ENCODE results near the gene TIMM10. TPM values are rescaled to one million over a fixed set of nuclear protein-coding genes. Genes with fewer than 3 reads are reported as not detected.
"Not testable (repeated sequence)": the region's sequence is repeated elsewhere in the genome, so short reads cannot be mapped to it uniquely, and the experiment has no call there.

The TIMM10 gene
- total RNA-seq, 2 experiments from 2014 or later: 131 to 134 TPM

GRCh38 chr11:57539342-57539741 lies 8.8 kb upstream of the TIMM10 start:
- H3K36me3 Mint-ChIP-seq: peaks cover 5% of the 10 kb centered on the region
- no peaks in the 10 kb centered on the region for H3K27me3 Mint-ChIP-seq
- intact Hi-C loops (cut with micrococcal nuclease): no loop called here
- no peaks in the 10 kb centered on the region for H3K9me3 Mint-ChIP-seq
- H3K27ac Mint-ChIP-seq: no peak overlapping the region
- CTCF ChIA-PET: interaction anchor here (0.8 to 1.2 kb wide), 2 partner anchors 12 to 46 kb away, joined by 3 to 6 read pairs; no protein-coding TSS in a partner anchor
- no peak for DNase-seq
- no peak overlapping the region for H3K4me3 Mint-ChIP-seq
- no peaks in the 10 kb centered on the region for H3K4me1 Mint-ChIP-seq (ENCODE audit: low read depth)
- POLR2A ChIA-PET: interaction anchor here (0.7 kb wide), 1 partner anchor 170 kb away, joined by 3 read pairs; no protein-coding TSS in a partner anchor

GRCh38 chr11:57536947-57537619 lies 6.5 kb upstream of the TIMM10 start, which contains the start of gene SMTNL1:
Gene SMTNL1, plus strand, starts transcription at chr11:57537595. Its CDS starts 5,048 bp downstream, at chr11:57542643.
- H3K4me3 Mint-ChIP-seq: no peak within 1 kb of the TSS
- ChIA-PET POLR2A (no interaction called here), CTCF (interaction anchor here (1.9 kb wide), 1 partner anchor 44 kb away, joined by 6 read pairs; no protein-coding TSS in a partner anchor)
- intact Hi-C loops (cut with micrococcal nuclease): no loop called here
- H3K36me3 Mint-ChIP-seq: peaks cover 7% of the 10 kb centered on the region
- no peak within 1 kb of the TSS for H3K27ac Mint-ChIP-seq
- DNase-seq: no peak
- peaks cover under 1% of the 10 kb centered on the region for H3K4me1 Mint-ChIP-seq (ENCODE audit: low read depth)
- H3K27me3 Mint-ChIP-seq: no peaks in the 10 kb centered on the region
- H3K9me3 Mint-ChIP-seq: no peaks in the 10 kb centered on the region

GRCh38 chr11:57534449-57534848 lies 3.9 kb upstream of the TIMM10 start:
- H3K36me3 Mint-ChIP-seq; H3K27me3 Mint-ChIP-seq; DNase-seq; intact Hi-C loops (cut with micrococcal nuclease); H3K27ac Mint-ChIP-seq; POLR2A ChIA-PET; H3K4me3 Mint-ChIP-seq; H3K9me3 Mint-ChIP-seq: not testable (repeated sequence)
- CTCF ChIA-PET: interaction anchor here (1.0 to 1.7 kb wide), 2 partner anchors 41 to 267 kb away, joined by 3 to 12 read pairs; no protein-coding TSS in a partner anchor
- H3K4me1 Mint-ChIP-seq (ENCODE audit: low read depth): peaks cover 17% of the 10 kb centered on the region

GRCh38 chr11:57530215-57530595 lies 349 bp downstream of the TIMM10 start:
- Mint-ChIP-seq H3K27ac (peak overlapping the region; percentile 80), H3K4me3 (peak overlapping the region; percentile 93), H3K9me3 (no peaks in the 10 kb centered on the region), H3K36me3 (peaks cover 13% of the 10 kb centered on the region), H3K27me3 (no peaks in the 10 kb centered on the region), H3K4me1 (ENCODE audit: low read depth) (peaks cover 35% of the 10 kb centered on the region)
- no peak for DNase-seq
- intact Hi-C loops (cut with micrococcal nuclease): loop anchor here (1.0 kb wide), 11 partner anchors 36 to 1049 kb away; partner anchors contain the start of genes CLP1, MED19, TMX2 and ZFP91
- ChIA-PET POLR2A (interaction anchor here (0.9 to 1.0 kb wide), 3 partner anchors 37 to 109 kb away, joined by 3 to 6 read pairs (median 4); no protein-coding TSS in a partner anchor), CTCF (interaction anchor here (0.6 to 20.2 kb wide), 6 partner anchors 14 to 270 kb away, joined by 3 to 562 read pairs (median 60); partner anchors contain the start of genes SLC43A1 and UBE2L6)

- Mint-ChIP-seq H3K4me1 (ENCODE audit: low read depth) (peaks cover 35% of the 10 kb centered on the region), H3K27me3 (no peaks in the 10 kb centered on the region), H3K36me3 (peaks cover 17% of the 10 kb centered on the region), H3K9me3 (no peaks in the 10 kb centered on the region), H3K27ac (no peak overlapping the region), H3K4me3 (no peak overlapping the region)
- DNase-seq: no peak
- CTCF ChIA-PET: interaction anchor here (0.6 to 20.2 kb wide), 12 partner anchors 13 to 185 kb away, joined by 3 to 562 read pairs (median 6); partner anchors contain the start of genes RTN4RL2, SLC43A1 and UBE2L6
- intact Hi-C loops (cut with micrococcal nuclease): loop anchor here (5.0 kb wide), 1 partner anchor 182 kb away; no protein-coding TSS in a partner anchor
- POLR2A ChIA-PET: interaction anchor here (0.7 to 0.9 kb wide), 3 partner anchors 13 to 110 kb away, joined by 3 read pairs; partner anchors contain the start of gene SLC43A1
Measured at GRCh38 chr11:57529012-57529411, 1.5 kb downstream of the TIMM10 start.

GRCh38 chr11:57527056-57527631 lies 3.4 kb downstream of the TIMM10 start:
- peak; percentile 82 for DNase-seq
- H3K36me3 Mint-ChIP-seq: peaks cover 15% of the 10 kb centered on the region
- H3K4me1 Mint-ChIP-seq (ENCODE audit: low read depth): peaks cover 35% of the 10 kb centered on the region
- no peak overlapping the region for H3K4me3 Mint-ChIP-seq
- CTCF ChIA-PET: interaction anchor here (0.5 to 20.2 kb wide), 39 partner anchors 11 to 194 kb away, joined by 3 to 562 read pairs (median 4); partner anchors contain the start of genes CLP1, P2RX3, RTN4RL2 and SLC43A1
- POLR2A ChIA-PET: interaction anchor here (1.2 to 2.6 kb wide), 4 partner anchors 11 to 36 kb away, joined by 4 to 9 read pairs (median 6); partner anchors contain the start of gene SLC43A1
- H3K27me3 Mint-ChIP-seq: no peaks in the 10 kb centered on the region
- H3K9me3 Mint-ChIP-seq: no peaks in the 10 kb centered on the region
- peak overlapping the region; percentile 31 for H3K27ac Mint-ChIP-seq
- intact Hi-C loops (cut with micrococcal nuclease): loop anchor here (1.0 to 5.0 kb wide), 4 partner anchors 12 to 180 kb away; partner anchors contain the start of gene SLC43A1

GRCh38 chr11:57523419-57523818 lies 7.1 kb downstream of the TIMM10 start:
- intact Hi-C loops (cut with micrococcal nuclease): no loop called here
- Mint-ChIP-seq H3K27ac (no peak overlapping the region), H3K36me3 (peaks cover 11% of the 10 kb centered on the region), H3K27me3 (no peaks in the 10 kb centered on the region), H3K4me3 (no peak overlapping the region), H3K9me3 (no peaks in the 10 kb centered on the region), H3K4me1 (ENCODE audit: low read depth) (peaks cover 11% of the 10 kb centered on the region)
- no peak for DNase-seq
- CTCF ChIA-PET: interaction anchor here (1.5 to 20.2 kb wide), 3 partner anchors 26 to 118 kb away, joined by 6 to 562 read pairs (median 15); no protein-coding TSS in a partner anchor
- POLR2A ChIA-PET: no interaction called here

GRCh38 chr11:57521116-57521515 lies 9.4 kb downstream of the TIMM10 start:
- peaks cover 4% of the 10 kb centered on the region for H3K36me3 Mint-ChIP-seq
- H3K4me3 Mint-ChIP-seq: no peak overlapping the region
- ChIA-PET POLR2A (interaction anchor here (0.7 kb wide), 1 partner anchor 79 kb away, joined by 3 read pairs; no protein-coding TSS in a partner anchor), CTCF (interaction anchor here (1.0 to 20.2 kb wide), 2 partner anchors 23 to 46 kb away, joined by 3 to 562 read pairs; partner anchors contain the start of gene UBE2L6)
- intact Hi-C loops (cut with micrococcal nuclease): no loop called here
- H3K9me3 Mint-ChIP-seq: no peaks in the 10 kb centered on the region
- no peak overlapping the region for H3K27ac Mint-ChIP-seq
- no peaks in the 10 kb centered on the region for H3K27me3 Mint-ChIP-seq
- peaks cover 2% of the 10 kb centered on the region for H3K4me1 Mint-ChIP-seq (ENCODE audit: low read depth)
- no peak for DNase-seq

- Mint-ChIP-seq H3K4me3 (peak overlapping the region; percentile 96), H3K9me3 (no peaks in the 10 kb centered on the region), H3K36me3 (peaks cover 5% of the 10 kb centered on the region), H3K4me1 (ENCODE audit: low read depth) (peaks cover 29% of the 10 kb centered on the region), H3K27me3 (no peaks in the 10 kb centered on the region), H3K27ac (peak overlapping the region; percentile 58)
- ChIA-PET POLR2A (interaction anchor here (0.6 to 3.1 kb wide), 6 partner anchors 11 to 181 kb away, joined by 3 to 13 read pairs (median 6); no protein-coding TSS in a partner anchor), CTCF (interaction anchor here (1.3 to 20.2 kb wide), 5 partner anchors 12 to 170 kb away, joined by 3 to 562 read pairs (median 54); partner anchors contain the start of genes RTN4RL2, TIMM10 and UBE2L6)
- no peak for DNase-seq
- intact Hi-C loops (cut with micrococcal nuclease): no loop called here
Measured at GRCh38 chr11:57516061-57516443, 14.5 kb downstream of the TIMM10 start.

- Mint-ChIP-seq H3K4me1 (ENCODE audit: low read depth) (peaks cover 29% of the 10 kb centered on the region), H3K36me3 (peaks cover 5% of the 10 kb centered on the region), H3K27me3 (no peaks in the 10 kb centered on the region), H3K9me3 (no peaks in the 10 kb centered on the region), H3K27ac (peak within 1 kb of the TSS; percentile 79), H3K4me3 (peak within 1 kb of the TSS; percentile 96)
- intact Hi-C loops (cut with micrococcal nuclease): loop anchor here (1.0 to 2.0 kb wide), 2 partner anchors 12 to 57 kb away; no protein-coding TSS in a partner anchor
- ChIA-PET POLR2A (interaction anchor here (0.6 to 3.1 kb wide), 7 partner anchors 11 to 180 kb away, joined by 3 to 13 read pairs (median 3); no protein-coding TSS in a partner anchor), CTCF (interaction anchor here (0.8 to 20.2 kb wide), 9 partner anchors 9 to 170 kb away, joined by 3 to 562 read pairs (median 5); partner anchors contain the start of genes RTN4RL2, TIMM10 and UBE2L6)
- DNase-seq: peak; percentile 60
Measured at GRCh38 chr11:57515332-57516060, 15.1 kb downstream of the TIMM10 start, which contains the start of gene SLC43A1. Gene SLC43A1, minus strand, starts transcription at chr11:57515702. Its CDS starts 1,591 bp downstream, at chr11:57514111.
